Stimulated activated CD4-positive, alpha-beta T cell treated with anti-CD3 and anti-CD28 coated beads, TNF-alpha, amount 100 ng/mL, for 48 hours (primary cell): ENCODE measurements around the gene CMTM4.
"Not testable (repeated sequence)": the region's sequence is repeated elsewhere in the genome, so short reads cannot be mapped to it uniquely, and the experiment has no call there.

Experiments
- DNase-seq, 3 donors: peaks; one replicate each; pipeline ENCODE4 v3.0.0-alpha.2; 2020; ENCODE audit warnings: low read depth in 3 of 3

Gene CMTM4

GRCh38 chr16:66705790-66706505, 9.4 kb upstream of the CMTM4 start:
- no peak for DNase-seq

- DNase-seq: no peak
Measured at GRCh38 chr16:66703406-66704215, 7.1 kb upstream of the CMTM4 start.

- DNase-seq: no peak
Measured at GRCh38 chr16:66701516-66701915, 5.0 kb upstream of the CMTM4 start.

- DNase-seq: no peak
Measured at GRCh38 chr16:66701026-66701425, 4.5 kb upstream of the CMTM4 start.

GRCh38 chr16:66699898-66700297, 3.4 kb upstream of the CMTM4 start:
- no peak for DNase-seq

GRCh38 chr16:66698046-66698445, 1.5 kb upstream of the CMTM4 start:
- DNase-seq: no peak

- no peak for DNase-seq
Measured at GRCh38 chr16:66695935-66696668, 441 bp downstream of the CMTM4 start.

- no peak for DNase-seq
Measured at GRCh38 chr16:66695471-66695934, 1.0 kb downstream of the CMTM4 start.

- no peak for DNase-seq
Measured at GRCh38 chr16:66693149-66693548, 3.4 kb downstream of the CMTM4 start.

- DNase-seq: no peak
Measured at GRCh38 chr16:66692341-66692740, 4.2 kb downstream of the CMTM4 start.

GRCh38 chr16:66691234-66691633, 5.3 kb downstream of the CMTM4 start:
- no peak for DNase-seq

GRCh38 chr16:66690106-66690847, 6.3 kb downstream of the CMTM4 start:
- DNase-seq: no peak

GRCh38 chr16:66689282-66689681, 7.3 kb downstream of the CMTM4 start:
- DNase-seq: no peak

- DNase-seq: no peak
Measured at GRCh38 chr16:66687906-66688625, 8.5 kb downstream of the CMTM4 start.

GRCh38 chr16:66685501-66686115, 10.9 kb downstream of the CMTM4 start:
- not testable (repeated sequence) for DNase-seq

GRCh38 chr16:66682271-66682670, 14.3 kb downstream of the CMTM4 start:
- no peak for DNase-seq

GRCh38 chr16:66681676-66682075, 14.9 kb downstream of the CMTM4 start:
- no peak for DNase-seq

GRCh38 chr16:66678337-66678736, 18.2 kb downstream of the CMTM4 start:
- no peak for DNase-seq

GRCh38 chr16:66677836-66678235, 18.7 kb downstream of the CMTM4 start:
- DNase-seq: no peak

GRCh38 chr16:66677179-66677578, 19.4 kb downstream of the CMTM4 start:
- DNase-seq: no peak

GRCh38 chr16:66676599-66676998, 19.9 kb downstream of the CMTM4 start:
- no peak for DNase-seq
